ENCODE data around the gene THSD7A.
A peak's percentile ranks its signal among the peaks of the same experiment; 100 is the strongest.

Gene THSD7A

DNA sequence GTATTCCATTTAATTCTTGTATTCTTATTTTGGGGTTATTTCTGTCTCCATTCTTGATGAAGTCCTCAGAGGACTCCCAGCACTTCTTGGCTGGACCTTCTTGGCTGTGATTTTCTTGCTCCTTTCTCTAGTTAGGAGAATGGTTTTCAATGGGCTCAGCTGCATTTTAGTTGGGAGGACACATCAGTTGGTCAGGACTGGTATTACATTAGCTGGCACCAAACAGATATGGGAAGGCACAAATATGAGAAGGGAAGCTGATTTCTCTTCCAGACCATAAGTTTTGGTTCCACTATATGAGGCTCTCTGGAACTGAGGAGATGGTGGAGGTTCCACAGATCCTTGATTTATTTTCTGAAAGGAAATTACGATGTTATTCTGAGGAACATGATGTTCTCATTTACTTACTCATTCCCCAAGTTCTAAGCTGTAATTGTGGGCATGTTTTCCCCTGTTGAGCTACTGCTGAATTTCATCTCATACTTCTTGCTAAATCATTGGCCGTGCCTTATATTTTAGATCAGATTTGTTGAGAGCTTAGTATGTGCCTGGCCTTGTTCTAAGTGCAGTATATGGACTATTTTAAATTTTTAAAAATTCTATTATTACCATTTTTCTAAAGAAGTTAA lies 261.0 kb downstream of the THSD7A start:
- TF ChIP-seq, protein P1, sequence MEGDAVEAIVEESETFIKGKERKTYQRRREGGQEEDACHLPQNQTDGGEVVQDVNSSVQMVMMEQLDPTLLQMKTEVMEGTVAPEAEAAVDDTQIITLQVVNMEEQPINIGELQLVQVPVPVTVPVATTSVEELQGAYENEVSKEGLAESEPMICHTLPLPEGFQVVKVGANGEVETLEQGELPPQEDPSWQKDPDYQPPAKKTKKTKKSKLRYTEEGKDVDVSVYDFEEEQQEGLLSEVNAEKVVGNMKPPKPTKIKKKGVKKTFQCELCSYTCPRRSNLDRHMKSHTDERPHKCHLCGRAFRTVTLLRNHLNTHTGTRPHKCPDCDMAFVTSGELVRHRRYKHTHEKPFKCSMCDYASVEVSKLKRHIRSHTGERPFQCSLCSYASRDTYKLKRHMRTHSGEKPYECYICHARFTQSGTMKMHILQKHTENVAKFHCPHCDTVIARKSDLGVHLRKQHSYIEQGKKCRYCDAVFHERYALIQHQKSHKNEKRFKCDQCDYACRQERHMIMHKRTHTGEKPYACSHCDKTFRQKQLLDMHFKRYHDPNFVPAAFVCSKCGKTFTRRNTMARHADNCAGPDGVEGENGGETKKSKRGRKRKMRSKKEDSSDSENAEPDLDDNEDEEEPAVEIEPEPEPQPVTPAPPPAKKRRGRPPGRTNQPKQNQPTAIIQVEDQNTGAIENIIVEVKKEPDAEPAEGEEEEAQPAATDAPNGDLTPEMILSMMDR (conservative IDR thresholded peaks at IDR 0.05): no peak
- H3K27ac ChIP-seq: no peak overlapping the region

DNA sequence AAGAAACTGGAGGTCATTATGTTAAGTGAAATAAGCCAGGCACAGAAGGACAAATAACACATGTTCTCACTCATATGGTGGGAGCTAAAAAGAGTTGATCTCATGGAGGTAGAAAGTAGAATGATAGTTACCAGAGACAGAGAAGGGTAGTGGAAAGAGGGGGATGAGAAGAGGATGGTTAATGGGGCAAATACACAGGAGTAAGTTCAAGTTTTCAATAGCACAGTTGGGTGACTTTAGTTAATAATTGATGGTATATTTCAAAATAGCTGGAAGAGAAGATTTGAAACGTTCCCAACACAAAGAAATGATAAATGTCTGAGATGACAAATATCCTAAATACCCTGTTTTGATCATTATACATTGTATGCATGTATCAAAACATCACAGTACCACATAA lies 261.8 kb downstream of the THSD7A start:
- TF ChIP-seq, protein P1 (conservative IDR thresholded peaks at IDR 0.05): no peak
- no peak overlapping the region for H3K27ac ChIP-seq

DNA sequence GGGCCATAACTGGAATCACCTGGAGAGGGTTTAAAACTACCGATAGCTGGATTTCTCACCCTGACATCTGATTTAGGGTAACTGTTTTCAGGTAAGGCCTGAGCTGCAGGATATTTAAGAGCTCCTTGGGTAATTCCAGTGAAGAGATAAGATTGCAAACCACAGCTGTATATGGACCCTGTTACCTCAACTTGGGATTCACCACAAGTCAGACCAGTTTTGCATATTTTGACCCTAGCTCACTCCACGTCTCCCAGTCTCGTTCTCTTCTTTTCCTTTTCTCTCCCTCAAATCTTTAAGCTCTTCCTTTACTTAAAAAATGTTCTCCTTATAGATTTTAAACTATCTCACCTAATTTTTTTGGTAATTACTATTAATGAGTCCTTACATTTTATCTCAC lies 264.4 kb downstream of the THSD7A start:
- TF ChIP-seq, protein P1 (conservative IDR thresholded peaks at IDR 0.05): no peak
- H3K27ac ChIP-seq: no peak overlapping the region

DNA sequence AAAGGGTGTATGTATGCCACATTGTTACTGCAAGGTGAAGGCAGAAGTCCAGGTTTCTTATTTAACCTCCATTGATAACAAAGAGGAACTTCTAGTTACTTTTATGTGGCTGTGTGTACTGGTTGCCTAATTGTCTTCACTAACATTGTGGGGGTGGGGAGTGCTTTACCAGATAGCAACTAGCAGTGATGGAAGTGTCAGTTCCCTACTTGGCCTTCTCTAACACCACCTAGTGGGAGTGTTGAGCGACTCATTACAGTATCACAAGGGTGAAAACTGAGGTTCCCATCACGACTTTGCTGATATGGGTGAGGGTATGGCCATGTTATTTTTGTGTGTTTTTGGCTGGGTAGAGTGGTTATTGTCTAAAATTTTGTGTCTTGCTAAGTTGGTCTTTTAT lies 274.4 kb downstream of the THSD7A start:
- TF ChIP-seq, protein P1 (conservative IDR thresholded peaks at IDR 0.05): peak; percentile 74
- no peak overlapping the region for H3K27ac ChIP-seq

DNA sequence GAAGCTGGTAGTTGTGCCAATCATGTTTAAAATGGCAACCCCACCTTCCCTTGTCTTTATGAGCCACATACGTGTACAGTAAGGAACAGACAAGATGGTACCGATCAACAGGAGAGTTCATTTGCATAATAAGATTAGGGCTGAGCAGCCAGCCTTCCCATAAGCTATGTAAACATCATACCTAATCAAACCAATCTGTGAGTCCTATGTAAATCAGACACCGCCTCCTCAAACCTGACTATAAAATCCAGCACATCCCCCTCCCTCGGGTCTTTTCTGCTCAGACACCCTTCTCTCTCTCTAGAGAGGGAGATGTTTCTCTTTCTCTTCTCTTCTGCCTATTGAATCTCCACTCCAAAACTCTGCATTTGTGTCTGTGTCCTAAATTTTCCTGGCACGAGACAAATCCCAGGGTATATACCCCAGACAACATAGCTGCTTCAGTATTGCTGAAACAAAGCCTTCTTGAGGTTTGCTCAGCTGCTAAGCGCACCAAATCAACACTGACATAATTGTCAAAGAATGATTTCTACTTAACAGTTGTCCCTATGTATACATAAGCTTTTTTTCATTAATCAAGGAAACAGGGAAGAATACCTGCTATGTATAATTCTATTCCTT lies 279.2 kb downstream of the THSD7A start:
- TF ChIP-seq, protein P1 (conservative IDR thresholded peaks at IDR 0.05): no peak
- H3K27ac ChIP-seq: no peak overlapping the region

DNA sequence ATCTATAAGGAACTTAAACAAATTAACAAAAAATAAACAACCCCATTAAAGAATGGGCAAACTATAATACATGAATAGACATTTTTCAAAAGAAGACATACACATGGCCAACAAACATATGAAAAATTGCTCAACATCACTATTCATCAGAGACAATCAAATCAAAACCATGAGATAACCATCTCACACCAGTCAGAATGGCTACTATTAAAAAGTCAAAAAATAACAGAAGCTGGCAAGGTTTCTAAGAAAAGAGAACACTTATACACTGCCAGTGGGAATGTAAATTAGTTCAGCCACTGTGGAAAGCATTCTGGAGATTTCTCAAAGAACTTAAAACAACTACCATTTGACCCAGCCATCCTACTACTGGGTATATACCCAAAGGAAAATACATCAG lies 280.5 kb downstream of the THSD7A start:
- TF ChIP-seq, protein P1 (conservative IDR thresholded peaks at IDR 0.05): no peak

DNA sequence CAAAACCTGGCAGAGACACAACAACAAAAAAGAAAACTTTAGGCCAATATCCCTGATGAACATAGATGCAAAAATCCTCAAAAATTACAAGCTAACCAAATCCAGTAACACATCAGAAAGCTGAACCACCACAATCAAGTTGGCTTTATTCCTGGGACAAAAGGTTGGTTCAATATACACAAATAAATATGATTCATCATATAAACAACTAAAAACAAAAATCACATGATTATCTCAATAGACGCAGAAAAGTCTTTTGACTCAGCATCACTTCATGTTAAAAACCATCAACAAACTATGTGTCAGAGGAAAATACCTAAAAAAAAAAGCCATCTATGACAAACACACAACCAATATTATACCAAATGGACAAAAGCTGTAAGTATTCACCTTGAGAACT lies 283.5 kb downstream of the THSD7A start:
- TF ChIP-seq, protein P1 (conservative IDR thresholded peaks at IDR 0.05): no peak
- H3K27ac ChIP-seq: no peak overlapping the region

More for the DNA sequence above, 280.5 kb downstream of the THSD7A start:
- no peak overlapping the region for H3K27ac ChIP-seq

Data from VCaP (cell line).